ENCODE measurements around the gene SPOCK1.

DNA sequence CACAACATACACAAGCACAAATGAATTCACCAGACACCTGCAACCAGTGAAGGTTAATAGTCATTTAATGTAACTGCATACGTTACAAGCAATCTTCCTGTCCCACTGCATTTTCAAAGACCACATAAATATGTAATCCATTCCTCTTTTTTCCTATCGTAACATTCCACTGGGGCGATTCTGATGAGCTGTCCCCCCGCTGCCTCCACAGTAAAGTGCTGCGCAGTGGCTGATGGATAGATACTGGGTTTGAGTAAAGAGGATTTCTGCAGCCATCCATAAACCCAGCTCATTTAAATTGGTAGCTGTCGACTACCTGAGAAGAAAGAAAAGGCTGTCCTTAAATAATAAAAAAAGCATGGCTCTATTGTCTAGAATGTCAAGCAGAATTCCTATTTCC lies 181.1 kb downstream of the SPOCK1 start:
- TF ChIP-seq, protein P1, sequence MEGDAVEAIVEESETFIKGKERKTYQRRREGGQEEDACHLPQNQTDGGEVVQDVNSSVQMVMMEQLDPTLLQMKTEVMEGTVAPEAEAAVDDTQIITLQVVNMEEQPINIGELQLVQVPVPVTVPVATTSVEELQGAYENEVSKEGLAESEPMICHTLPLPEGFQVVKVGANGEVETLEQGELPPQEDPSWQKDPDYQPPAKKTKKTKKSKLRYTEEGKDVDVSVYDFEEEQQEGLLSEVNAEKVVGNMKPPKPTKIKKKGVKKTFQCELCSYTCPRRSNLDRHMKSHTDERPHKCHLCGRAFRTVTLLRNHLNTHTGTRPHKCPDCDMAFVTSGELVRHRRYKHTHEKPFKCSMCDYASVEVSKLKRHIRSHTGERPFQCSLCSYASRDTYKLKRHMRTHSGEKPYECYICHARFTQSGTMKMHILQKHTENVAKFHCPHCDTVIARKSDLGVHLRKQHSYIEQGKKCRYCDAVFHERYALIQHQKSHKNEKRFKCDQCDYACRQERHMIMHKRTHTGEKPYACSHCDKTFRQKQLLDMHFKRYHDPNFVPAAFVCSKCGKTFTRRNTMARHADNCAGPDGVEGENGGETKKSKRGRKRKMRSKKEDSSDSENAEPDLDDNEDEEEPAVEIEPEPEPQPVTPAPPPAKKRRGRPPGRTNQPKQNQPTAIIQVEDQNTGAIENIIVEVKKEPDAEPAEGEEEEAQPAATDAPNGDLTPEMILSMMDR (conservative IDR thresholded peaks at IDR 0.05; ENCODE audit: low read depth, low read length), result no peak
- TF ChIP-seq EZH2phosphoT487 (IDR thresholded peaks at IDR 0.05; ENCODE audit: borderline replicate concordance, low read length), result no peak
- TF ChIP-seq EZH2 (IDR thresholded peaks at IDR 0.05; ENCODE audit: low read length, unreplicated experiment), result no peak
